HEK293 (cell line): Measurements from ENCODE around the gene PGS1.

Experiments used
- CTCF ChIA-PET: fragments of 350-600 bp; formaldehyde crosslinking; extraction: SDS; loops from one replicate; lab custom pipeline; 2021; ENCODE audit warnings: antibody characterized with exemption; lab: Yijun Ruan, JAX
- POLR2A ChIA-PET: fragments of 300-600 bp; formaldehyde crosslinking; extraction: SDS; loops from one replicate; lab custom pipeline; 2020; ENCODE audit warnings: antibody characterized with exemption, inconsistent platforms; lab: Yijun Ruan, JAX
- H3K27ac ChIP-seq: fragments of 200-500 bp; sonication (Bioruptor generic); 2 replicates; pipeline ENCODE4 v1.5.1; 2014; ENCODE audit warnings: low read depth, low read length, control low read depth, inconsistent platforms; ENCODE audit errors: extremely low read depth
- H3K36me3 ChIP-seq, 2 experiments: fragments of 200-500 bp in 1 of 2; sonication (Bioruptor generic) in 1 of 2; 1 replicate in 1 of 2; 2 replicates in 1 of 2; pipeline ENCODE4 v1.5.1; 2014 to 2017; ENCODE audit warnings: inconsistent platforms in 2 of 2, low read length in 2 of 2; ENCODE audit not compliant: control insufficient read depth in 2 of 2, insufficient read depth in 1 of 2
- H3K4me1 ChIP-seq: fragments of 200-500 bp; sonication (Bioruptor generic); 2 replicates; pipeline ENCODE4 v1.5.1; 2014; ENCODE audit warnings: mild to moderate bottlenecking, low read length, inconsistent platforms; ENCODE audit not compliant: control insufficient read depth, insufficient read depth
- H3K4me3 ChIP-seq: 2 replicates; pipeline ENCODE4 v1.5.1; 2011; ENCODE audit warnings: low read depth, mild to moderate bottlenecking, control low read depth, low read length, moderate library complexity
- H3K9me3 ChIP-seq: fragments of 200-500 bp; sonication (Bioruptor generic); 2 replicates; pipeline ENCODE4 v1.5.1; 2014; ENCODE audit warnings: low read depth, low read length, inconsistent platforms; ENCODE audit not compliant: control insufficient read depth, insufficient read depth
- AEBP2 ChIP-seq: fragments of 450-650 bp; formaldehyde crosslinking; IDR thresholded peaks from 2 replicates; pipeline ENCODE4 v1.5.1; 2016; ENCODE audit warnings: missing biosample characterization, missing genetic modification characterization, borderline replicate concordance
- EGR2 ChIP-seq: fragments of 450-650 bp; formaldehyde crosslinking; IDR thresholded peaks from 2 replicates; pipeline ENCODE4 v1.5.1; 2016; ENCODE audit warnings: low read depth, missing biosample characterization, missing genetic modification characterization
- FEZF1 ChIP-seq: fragments of 450-650 bp; formaldehyde crosslinking; IDR thresholded peaks from 2 replicates; pipeline ENCODE4 v1.5.1; 2016; ENCODE audit warnings: missing biosample characterization, missing genetic modification characterization
- GLI2 ChIP-seq: fragments of 450-650 bp; formaldehyde crosslinking; IDR thresholded peaks from 2 replicates; pipeline ENCODE4; 2017; ENCODE audit warnings: missing biosample characterization, missing genetic modification characterization, low read depth, borderline replicate concordance
- KLF10 ChIP-seq: fragments of 450-650 bp; IDR thresholded peaks from 2 replicates; pipeline ENCODE4 v1.5.1; 2018; ENCODE audit warnings: missing biosample characterization, mild to moderate bottlenecking, missing genetic modification characterization
- KLF7 ChIP-seq: fragments of 450-650 bp; formaldehyde crosslinking; IDR thresholded peaks from 2 replicates; pipeline ENCODE4 v1.5.1; 2016; ENCODE audit warnings: missing biosample characterization, missing genetic modification characterization, borderline replicate concordance
- SP2 ChIP-seq: fragments of 450-650 bp; formaldehyde crosslinking; IDR thresholded peaks from 2 replicates; pipeline ENCODE4 v1.5.1; 2016; ENCODE audit warnings: missing biosample characterization, missing genetic modification characterization
- ZBTB20 ChIP-seq: fragments of 450-650 bp; formaldehyde crosslinking; IDR thresholded peaks from 2 replicates; pipeline ENCODE4 v1.5.1; 2016; ENCODE audit warnings: missing biosample characterization, missing genetic modification characterization
- ZBTB44 ChIP-seq: fragments of 450-650 bp; IDR thresholded peaks from 2 replicates; pipeline ENCODE4 v1.5.1; 2018; ENCODE audit warnings: missing biosample characterization, mild to moderate bottlenecking, missing genetic modification characterization
- ZFHX2 ChIP-seq: fragments of 450-650 bp; formaldehyde crosslinking; conservative IDR thresholded peaks from 2 replicates; pipeline ENCODE4 v1.5.1; 2016; ENCODE audit warnings: missing biosample characterization, missing genetic modification characterization
- ZFP69B ChIP-seq: fragments of 450-650 bp; formaldehyde crosslinking; IDR thresholded peaks from 2 replicates; pipeline ENCODE4 v1.5.1; 2016; ENCODE audit warnings: missing biosample characterization, missing genetic modification characterization
- ZNF121 ChIP-seq: fragments of 450-650 bp; formaldehyde crosslinking; IDR thresholded peaks from 2 replicates; pipeline ENCODE4 v1.5.1; 2016; ENCODE audit warnings: missing biosample characterization, missing genetic modification characterization
- ZNF148 ChIP-seq: fragments of 450-650 bp; formaldehyde crosslinking; IDR thresholded peaks from 2 replicates; pipeline ENCODE4 v1.5.0; 2017; ENCODE audit warnings: missing biosample characterization, missing genetic modification characterization, borderline replicate concordance
- ZNF169 ChIP-seq: fragments of 450-650 bp; formaldehyde crosslinking; IDR thresholded peaks from 2 replicates; pipeline ENCODE4 v1.5.1; 2016; ENCODE audit warnings: missing biosample characterization, missing genetic modification characterization
- ZNF19 ChIP-seq: fragments of 450-650 bp; formaldehyde crosslinking; IDR thresholded peaks from 2 replicates; pipeline ENCODE4; 2016; ENCODE audit warnings: missing biosample characterization, missing genetic modification characterization, low read depth
- ZNF239 ChIP-seq: fragments of 450-650 bp; formaldehyde crosslinking; IDR thresholded peaks from 2 replicates; pipeline ENCODE4 v1.5.1; 2016; ENCODE audit warnings: missing biosample characterization, missing genetic modification characterization
- ZNF341 ChIP-seq: fragments of 450-650 bp; formaldehyde crosslinking; IDR thresholded peaks from 2 replicates; pipeline ENCODE4; 2016; ENCODE audit warnings: low read depth, missing biosample characterization, missing genetic modification characterization
- ZNF560 ChIP-seq: fragments of 450-650 bp; formaldehyde crosslinking; IDR thresholded peaks from 2 replicates; pipeline ENCODE4 v1.5.1; 2017; ENCODE audit warnings: missing biosample characterization, missing genetic modification characterization, borderline replicate concordance
- ZNF600 ChIP-seq: fragments of 450-650 bp; formaldehyde crosslinking; IDR thresholded peaks from 2 replicates; pipeline ENCODE4 v1.5.1; 2016; ENCODE audit warnings: missing biosample characterization, missing genetic modification characterization
- ZNF623 ChIP-seq: fragments of 450-650 bp; formaldehyde crosslinking; IDR thresholded peaks from 2 replicates; pipeline ENCODE4 v1.5.1; 2016; ENCODE audit warnings: missing biosample characterization, missing genetic modification characterization
- ZNF791 ChIP-seq: fragments of 450-650 bp; formaldehyde crosslinking; IDR thresholded peaks from 2 replicates; pipeline ENCODE4 v1.5.1; 2016; ENCODE audit warnings: missing biosample characterization, missing genetic modification characterization

The PGS1 gene

GRCh38 chr17:78351449-78352006 lies 26.9 kb upstream of the PGS1 start:
- no peaks in the 10 kb centered on the region for H3K9me3 ChIP-seq
- H3K4me1 ChIP-seq = peaks cover 14% of the 10 kb centered on the region
- ChIA-PET POLR2A (no interaction called here), CTCF (interaction anchor here (0.6 to 1.0 kb wide), 3 partner anchors 8 to 101 kb away, joined by 3 read pairs; no protein-coding TSS in a partner anchor)
- TF ChIP-seq ZNF623 (tag by site-specific recombination) (no peak), ZNF560 (no peak), GLI2 (tag by site-specific recombination) (no peak), FEZF1 (tag by site-specific recombination) (0 out of 2 replicates have a peak, but pooled peaks have one; percentile 9), SP2 (tag by site-specific recombination) (0 out of 2 replicates have a peak, but pooled peaks have one; percentile 8), ZBTB20 (0 out of 2 replicates have a peak, but pooled peaks have one; percentile 38), ZFP69B (no peak), ZNF600 (tag by site-specific recombination) (peak; percentile 51; the same call in 1 of the 2 replicates), EGR2 (tag by site-specific recombination) (peak; percentile 73), ZBTB44 (tag by site-specific recombination) (peak; percentile 75), AEBP2 (tag by site-specific recombination) (no peak), ZFHX2 (tag by site-specific recombination) (peak; percentile 75), KLF7 (tag by site-specific recombination) (no peak), ZNF791 (no peak), ZNF341 (tag by site-specific recombination) (peak; percentile 91)
- H3K36me3 ChIP-seq = no peaks in the 10 kb centered on the region
- no peak overlapping the region for H3K27ac ChIP-seq
- H3K4me3 ChIP-seq = no peak overlapping the region

GRCh38 chr17:78353834-78354233 lies 24.6 kb upstream of the PGS1 start:
- POLR2A ChIA-PET = interaction anchor here (0.6 kb wide), 1 partner anchor 34 kb away, joined by 3 read pairs; no protein-coding TSS in a partner anchor
- TF ChIP-seq ZNF121 (peak; percentile 100), ZNF19 (tag by site-specific recombination) (no peak), ZFHX2 (tag by site-specific recombination) (peak; percentile 44; the same call in 1 of the 2 replicates)
- no peak overlapping the region for H3K4me3 ChIP-seq

GRCh38 chr17:78355045-78355641 lies 23.3 kb upstream of the PGS1 start:
- ChIA-PET CTCF (interaction anchor here (0.6 to 1.4 kb wide), 4 partner anchors 11 to 854 kb away, joined by 3 to 5 read pairs (median 4); no protein-coding TSS in a partner anchor), POLR2A (interaction anchor here (0.6 to 0.7 kb wide), 2 partner anchors 11 to 38 kb away, joined by 3 to 5 read pairs; no protein-coding TSS in a partner anchor)
- peaks cover 17% of the 10 kb centered on the region for H3K4me1 ChIP-seq

More at GRCh38 chr17:78353834-78354233, 24.6 kb upstream of the PGS1 start:
- Histone ChIP-seq H3K4me1 (peaks cover 17% of the 10 kb centered on the region), H3K27ac (no peak overlapping the region; the same call in 1 of the 2 replicates), H3K9me3 (no peaks in the 10 kb centered on the region), H3K36me3 (peaks cover 0 to 18% of the 10 kb centered on the region in 2 experiments; a peak in 1 of 3 replicates)
- CTCF ChIA-PET = interaction anchor here (0.9 to 1.4 kb wide), 2 partner anchors 14 to 69 kb away, joined by 4 to 5 read pairs; no protein-coding TSS in a partner anchor

More at GRCh38 chr17:78355045-78355641, 23.3 kb upstream of the PGS1 start:
- TF ChIP-seq ZNF239 (no peak), KLF10 (tag by site-specific recombination) (no peak), ZNF148 (tag by site-specific recombination) (no peak), ZNF169 (tag by site-specific recombination) (no peak)
- Histone ChIP-seq H3K27ac (no peak overlapping the region), H3K4me3 (no peak overlapping the region), H3K36me3 (peaks cover 0 to 18% of the 10 kb centered on the region in 2 experiments; a peak in 1 of 3 replicates), H3K9me3 (no peaks in the 10 kb centered on the region)
